ENCODE results near the gene KCNJ6.
A peak's percentile ranks its signal among the peaks of the same experiment; 100 is the strongest.

The KCNJ6 gene

GRCh38 chr21:37765221-37765900 lies 150.9 kb downstream of the KCNJ6 start:
- TF ChIP-seq CTCF (IDR thresholded peaks at IDR 0.05), result no peak

- TF ChIP-seq CTCF (IDR thresholded peaks at IDR 0.05), result no peak
These were observed 151.6 kb downstream of the KCNJ6 start for GRCh38 chr21:37764691-37765090.

GRCh38 chr21:37763298-37763697 lies 153.0 kb downstream of the KCNJ6 start:
- TF ChIP-seq CTCF (IDR thresholded peaks at IDR 0.05), result no peak

- no peak for TF ChIP-seq CTCF (IDR thresholded peaks at IDR 0.05)
These were observed 153.7 kb downstream of the KCNJ6 start for GRCh38 chr21:37762606-37763005.

- no peak for TF ChIP-seq CTCF (IDR thresholded peaks at IDR 0.05)
These were observed 156.5 kb downstream of the KCNJ6 start for GRCh38 chr21:37759777-37760176.

GRCh38 chr21:37758982-37759381 lies 157.3 kb downstream of the KCNJ6 start:
- TF ChIP-seq CTCF (IDR thresholded peaks at IDR 0.05), result peak; percentile 50

GRCh38 chr21:37757606-37758376 lies 158.5 kb downstream of the KCNJ6 start:
- no peak for TF ChIP-seq CTCF (IDR thresholded peaks at IDR 0.05)

Data from LNCAP (cell line).